Skin of body (tissue), 1 donor: ENCODE measurements around the gene TEN1. TPM values are rescaled to one million over a fixed set of nuclear protein-coding genes. Genes with fewer than 3 reads are reported as not detected.

Experiments
- total RNA-seq: library from RNA; depleted of rRNA; stranded (reverse); fragments of >200 nt; gene quantifications from one replicate; pipeline ENCODE4 v1.2.3, GENCODE V29; 2014

TEN1 gene
- total RNA-seq, 1 donor from 2014 or later = 16.0 TPM

Other genes starting within 250 kb of the TEN1 start
- 19.1 TPM for gene GALK1, start 214.0 kb upstream of the TEN1 start, total RNA-seq
- 39.2 TPM for gene UNK, start 194.4 kb upstream of the TEN1 start, total RNA-seq
- gene UNC13D, start 134.8 kb upstream of the TEN1 start, total RNA-seq = 8.5 TPM
- gene WBP2, start 123.9 kb upstream of the TEN1 start, total RNA-seq = 33.9 TPM
- gene TRIM47, start 100.7 kb upstream of the TEN1 start, total RNA-seq = 21.5 TPM
- gene TRIM65, start 82.3 kb upstream of the TEN1 start, total RNA-seq = 9.2 TPM
- gene MRPL38, start 74.4 kb upstream of the TEN1 start, total RNA-seq = 20.8 TPM
- gene FBF1, start 38.2 kb upstream of the TEN1 start, total RNA-seq = 11.5 TPM
- 57.9 TPM for gene ACOX1, start 74 bp upstream of the TEN1 start, total RNA-seq
- gene CDK3, start 21.6 kb downstream of the TEN1 start, total RNA-seq = 7.6 TPM
- 43.7 TPM for gene EVPL, start 48.1 kb downstream of the TEN1 start, total RNA-seq
- gene SRP68, start 93.3 kb downstream of the TEN1 start, total RNA-seq = 48.8 TPM
- gene GALR2, start 95.5 kb downstream of the TEN1 start, total RNA-seq = not detected
- gene ZACN, start 99.9 kb downstream of the TEN1 start, total RNA-seq = not detected
- 65.8 TPM for gene EXOC7, start 124.5 kb downstream of the TEN1 start, total RNA-seq
- gene FOXJ1, start 162.0 kb downstream of the TEN1 start, total RNA-seq = 0.30 TPM